GM12874 (cell line): ENCODE results near the gene ACER2.

Source experiments
- TF ChIP-seq, protein P1 (sequence below): IDR thresholded peaks from 2 replicates; pipeline ENCODE4 v1.5.1; 2011; ENCODE audit warnings: low read depth, mild to moderate bottlenecking, control low read depth, low read length, moderate library complexity; ENCODE audit not compliant: insufficient read depth

ACER2 gene

DNA sequence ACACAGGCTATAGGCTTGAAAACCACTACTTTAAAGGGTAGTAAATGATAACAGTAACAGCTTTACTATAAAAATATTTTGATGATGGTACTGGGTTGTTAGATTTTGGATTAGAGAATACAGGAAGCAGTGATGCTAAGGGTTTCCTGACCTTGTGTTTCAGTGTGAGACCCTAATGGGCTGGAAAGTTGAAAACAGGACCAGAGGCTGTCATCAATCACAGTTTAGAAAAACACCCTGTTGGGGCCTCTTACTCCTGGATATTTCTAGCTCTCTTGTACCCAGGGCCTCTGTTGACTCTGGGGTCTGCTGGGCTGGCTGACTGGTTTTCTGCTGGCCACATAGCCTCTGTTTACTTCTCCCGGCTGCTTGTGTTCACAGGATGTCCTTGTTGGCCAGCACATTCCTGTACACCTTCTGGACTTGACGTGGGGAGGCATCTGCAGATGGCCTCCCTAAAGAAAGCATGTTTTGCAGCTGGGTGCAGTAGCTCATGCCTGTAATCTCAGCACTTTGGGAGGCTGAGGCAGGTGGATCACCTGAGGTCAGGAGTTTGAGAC is 21.5 kb downstream of the ACER2 start:
- TF ChIP-seq, protein P1, sequence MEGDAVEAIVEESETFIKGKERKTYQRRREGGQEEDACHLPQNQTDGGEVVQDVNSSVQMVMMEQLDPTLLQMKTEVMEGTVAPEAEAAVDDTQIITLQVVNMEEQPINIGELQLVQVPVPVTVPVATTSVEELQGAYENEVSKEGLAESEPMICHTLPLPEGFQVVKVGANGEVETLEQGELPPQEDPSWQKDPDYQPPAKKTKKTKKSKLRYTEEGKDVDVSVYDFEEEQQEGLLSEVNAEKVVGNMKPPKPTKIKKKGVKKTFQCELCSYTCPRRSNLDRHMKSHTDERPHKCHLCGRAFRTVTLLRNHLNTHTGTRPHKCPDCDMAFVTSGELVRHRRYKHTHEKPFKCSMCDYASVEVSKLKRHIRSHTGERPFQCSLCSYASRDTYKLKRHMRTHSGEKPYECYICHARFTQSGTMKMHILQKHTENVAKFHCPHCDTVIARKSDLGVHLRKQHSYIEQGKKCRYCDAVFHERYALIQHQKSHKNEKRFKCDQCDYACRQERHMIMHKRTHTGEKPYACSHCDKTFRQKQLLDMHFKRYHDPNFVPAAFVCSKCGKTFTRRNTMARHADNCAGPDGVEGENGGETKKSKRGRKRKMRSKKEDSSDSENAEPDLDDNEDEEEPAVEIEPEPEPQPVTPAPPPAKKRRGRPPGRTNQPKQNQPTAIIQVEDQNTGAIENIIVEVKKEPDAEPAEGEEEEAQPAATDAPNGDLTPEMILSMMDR = no peak

DNA sequence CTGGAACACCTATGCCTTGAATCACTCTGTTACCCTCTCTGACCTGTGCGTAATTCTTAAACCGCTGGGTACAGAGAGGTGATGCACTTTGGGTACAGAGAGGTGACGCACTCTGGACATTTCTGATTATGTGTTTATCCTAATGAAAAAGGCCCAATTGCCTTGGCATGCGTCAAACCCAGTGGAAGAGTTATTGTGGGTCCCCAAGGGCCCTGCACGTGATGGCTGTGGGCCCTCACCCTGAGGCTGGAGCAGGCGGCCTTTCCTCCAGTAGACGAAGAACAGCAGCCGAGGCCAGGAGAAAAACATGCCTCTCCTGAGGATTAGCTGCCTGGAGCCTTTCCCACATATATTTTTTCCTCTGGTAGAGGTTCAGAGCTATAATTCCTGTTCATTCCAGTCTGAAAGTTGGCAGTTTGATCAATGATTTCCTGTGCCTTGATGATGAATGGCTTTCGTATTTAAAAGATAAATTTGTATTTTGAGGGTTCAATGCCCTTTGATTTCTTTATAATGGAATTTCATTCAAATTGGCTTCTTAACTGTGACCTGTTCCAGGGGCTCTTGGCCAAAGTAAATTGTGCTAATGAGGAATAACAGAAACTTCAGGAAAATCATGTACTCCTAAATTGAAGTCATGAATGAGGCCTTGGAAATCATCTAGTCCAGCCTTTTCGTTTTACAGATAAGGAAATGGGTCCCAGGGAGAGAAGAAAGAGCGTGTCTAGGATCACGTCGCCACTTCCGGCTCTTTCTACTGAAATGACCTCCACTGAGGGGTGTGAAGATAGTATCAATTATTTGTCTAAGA is 22.8 kb downstream of the ACER2 start:
- TF ChIP-seq, protein P1 = no peak

DNA sequence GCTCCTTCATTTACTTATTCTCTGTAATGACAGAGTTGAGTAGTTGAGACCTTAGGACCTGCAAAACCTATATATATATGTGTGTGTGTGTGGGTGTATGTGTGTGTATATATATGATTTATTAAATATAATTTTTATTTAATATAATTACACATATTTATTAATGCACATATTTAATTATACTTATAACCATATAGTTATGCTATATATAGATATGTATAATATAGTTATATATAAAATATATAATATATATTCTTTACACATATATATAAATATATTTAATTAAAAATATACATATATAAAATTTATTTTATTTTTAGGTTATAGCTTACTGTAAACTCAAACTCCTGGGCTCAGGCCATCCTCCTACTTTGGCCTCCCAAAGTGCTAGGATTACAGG is 23.7 kb downstream of the ACER2 start:
- TF ChIP-seq, protein P1 = no peak

DNA sequence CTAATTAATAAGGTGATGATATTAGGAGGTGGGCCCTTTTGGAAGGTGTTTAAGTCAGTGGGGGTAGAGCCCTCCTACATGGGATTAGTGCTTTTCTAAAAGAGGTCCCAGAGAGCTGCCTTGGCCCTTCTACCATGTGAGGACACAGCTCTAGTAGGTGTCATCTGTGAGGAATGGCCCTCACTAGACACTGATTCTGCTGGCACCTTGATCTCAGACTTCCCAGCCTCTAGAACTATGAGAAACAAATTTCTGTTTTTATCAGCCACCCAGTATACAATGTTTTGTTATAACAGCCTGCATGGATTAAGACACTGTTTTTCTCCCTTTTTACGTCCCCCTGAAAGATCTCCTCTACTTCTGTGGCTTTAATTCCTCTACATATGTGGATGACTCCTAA is 31.6 kb downstream of the ACER2 start:
- TF ChIP-seq, protein P1 = no peak

DNA sequence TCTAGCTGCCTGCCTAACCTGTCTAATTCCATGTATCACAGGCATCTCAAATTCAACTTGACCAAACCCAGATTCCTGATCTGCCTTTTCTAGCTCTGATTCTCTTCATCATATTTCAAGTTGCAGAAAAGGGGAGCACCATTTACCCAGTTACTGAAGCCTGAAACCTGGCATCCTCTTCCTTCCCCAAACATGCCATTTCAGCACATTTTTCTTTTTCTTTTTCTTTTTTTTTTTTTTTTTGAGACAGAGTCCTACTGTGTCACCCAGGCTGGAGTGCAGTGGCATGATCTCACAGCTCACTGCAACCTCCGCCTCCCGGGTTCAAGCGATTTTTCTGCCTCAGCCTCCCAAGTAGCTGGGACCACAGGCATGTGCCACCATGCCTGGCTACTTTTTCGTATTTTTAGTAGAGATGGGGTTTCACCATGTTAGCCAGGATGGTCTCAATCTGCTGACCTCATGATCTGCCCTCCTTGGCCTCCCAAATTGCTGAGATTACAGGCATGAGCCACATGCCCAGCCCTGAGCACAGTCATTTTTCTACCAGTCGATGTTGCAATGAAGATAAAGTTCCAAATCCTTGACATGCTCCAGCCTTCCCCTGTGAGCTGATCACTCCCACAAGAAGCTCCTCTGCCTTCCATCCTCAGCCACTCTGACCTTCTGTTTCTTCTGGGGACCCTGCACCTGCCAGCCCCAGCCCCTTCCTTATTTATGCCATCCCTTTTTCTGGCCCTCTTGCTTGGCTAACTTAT is 32.2 kb downstream of the ACER2 start:
- TF ChIP-seq, protein P1 = no peak

DNA sequence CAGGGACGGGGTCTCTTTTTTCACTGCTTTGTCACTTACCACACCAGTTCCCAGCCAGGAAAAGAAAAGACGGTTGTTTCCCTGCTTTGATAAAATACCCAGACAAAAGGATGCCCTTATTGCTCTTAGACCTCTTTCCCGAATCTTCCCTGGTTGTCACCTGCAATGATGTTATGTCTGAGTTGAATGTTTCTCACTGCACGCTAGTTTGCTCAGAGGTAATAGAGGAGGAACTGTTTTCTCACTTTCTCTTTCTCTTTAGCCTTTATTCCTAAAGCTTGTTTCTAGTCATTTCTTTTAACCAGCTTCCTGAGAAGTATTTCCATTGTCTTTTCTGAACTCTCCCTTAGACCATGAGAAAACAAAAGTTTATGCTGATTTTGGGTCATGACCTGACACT is 32.9 kb downstream of the ACER2 start:
- TF ChIP-seq, protein P1 = no peak

DNA sequence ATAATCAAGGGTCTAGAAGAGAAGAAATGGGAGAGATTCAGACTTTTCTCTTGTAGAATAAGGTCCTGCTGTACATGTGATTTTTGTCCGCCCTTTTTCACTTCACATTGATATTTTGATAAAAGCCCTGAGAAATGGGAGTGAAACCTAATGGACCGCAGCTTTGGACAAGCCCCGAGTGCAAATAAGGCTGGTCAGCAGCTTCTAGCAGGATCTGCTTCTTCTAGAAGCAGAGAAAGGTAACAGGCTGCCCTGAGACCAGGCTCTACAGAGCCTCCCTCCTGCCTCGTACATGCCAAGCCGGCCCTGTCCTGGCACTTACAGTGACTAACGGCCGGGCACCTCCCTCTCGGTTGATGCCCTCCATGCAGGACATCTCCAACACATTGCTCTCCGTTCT is 33.4 kb downstream of the ACER2 start:
- TF ChIP-seq, protein P1 = no peak
